GM08714 (cell line): ENCODE measurements around the gene SPINK13.
"Not testable (repeated sequence)": the region's sequence is repeated elsewhere in the genome, so short reads cannot be mapped to it uniquely, and the experiment has no call there.

Experiments
- H3K4me3 ChIP-seq: fragments of 200-500 bp; sonication (Bioruptor generic); 2 replicates; pipeline ENCODE4 v1.5.1; 2014; ENCODE audit warnings: mild to moderate bottlenecking, low read length, inconsistent platforms
- ZNF274 ChIP-seq: IDR thresholded peaks from 2 replicates; pipeline ENCODE4 v1.6.1; 2012; ENCODE audit warnings: mild to moderate bottlenecking, low read depth, low read length

The SPINK13 gene

DNA sequence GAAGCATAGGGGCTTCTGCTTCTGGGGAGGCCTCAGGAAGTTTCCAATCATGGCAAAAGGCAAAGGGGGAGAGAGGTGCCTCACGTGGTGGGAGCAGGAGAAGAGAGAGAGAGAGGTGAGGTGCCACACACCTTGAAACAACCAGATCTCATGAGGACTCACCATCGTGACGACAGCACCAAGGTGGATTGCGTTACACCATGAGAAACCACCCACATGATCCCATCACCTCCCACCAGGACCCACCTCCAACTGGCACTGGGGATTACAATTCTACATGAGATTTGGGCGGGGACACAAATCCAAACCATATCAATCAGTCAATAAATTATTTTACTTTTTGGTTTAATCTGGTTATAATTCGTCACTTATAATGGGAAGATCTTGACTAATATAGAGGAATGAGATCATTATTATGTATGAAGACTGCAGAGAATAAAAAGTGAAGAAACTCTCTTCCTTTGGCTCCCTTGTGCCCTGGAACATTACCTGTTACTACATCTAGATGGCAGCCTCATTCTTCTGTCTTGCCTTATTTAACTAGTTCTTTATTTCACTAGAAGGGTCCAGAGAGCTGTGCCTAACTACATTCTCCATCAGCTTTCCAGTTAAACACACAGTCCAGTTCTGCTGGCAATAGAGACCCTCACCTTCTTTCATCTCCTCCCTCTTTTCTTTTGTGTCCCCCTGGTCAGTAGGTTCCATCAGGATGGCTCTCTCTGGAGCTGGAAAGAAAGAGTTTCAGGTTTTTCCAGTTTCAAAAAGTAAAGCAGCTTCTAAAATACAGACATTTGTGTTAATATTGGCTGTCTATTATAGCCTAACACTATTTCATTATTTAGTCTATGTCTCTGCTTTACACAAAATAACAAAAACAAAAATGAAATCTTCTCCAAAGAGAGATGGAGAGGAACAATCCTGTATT, 21.9 kb downstream of the SPINK13 start:
- no peak for TF ChIP-seq ZNF274
- no peak overlapping the region for H3K4me3 ChIP-seq

DNA sequence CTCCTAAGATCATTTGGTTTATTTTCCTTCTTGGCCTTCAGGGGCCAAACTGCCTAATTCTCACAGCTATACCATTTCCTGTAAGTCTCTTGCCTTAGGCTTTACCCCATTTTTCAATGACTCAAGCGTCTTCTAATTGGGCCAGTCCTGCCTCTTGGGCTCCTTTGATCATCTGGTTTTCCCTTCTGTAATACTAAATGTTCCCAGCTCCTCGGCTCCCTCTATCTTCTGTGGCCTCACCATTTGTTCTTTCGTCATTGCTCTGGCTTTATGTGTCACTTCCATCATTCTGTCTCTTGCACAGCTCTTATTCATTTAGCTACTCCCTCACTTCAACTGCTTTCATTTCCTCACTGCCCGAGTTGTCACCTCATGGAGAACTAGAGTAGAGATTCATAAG, 29.1 kb downstream of the SPINK13 start:
- TF ChIP-seq ZNF274, result no peak
- H3K4me3 ChIP-seq, result no peak overlapping the region

DNA sequence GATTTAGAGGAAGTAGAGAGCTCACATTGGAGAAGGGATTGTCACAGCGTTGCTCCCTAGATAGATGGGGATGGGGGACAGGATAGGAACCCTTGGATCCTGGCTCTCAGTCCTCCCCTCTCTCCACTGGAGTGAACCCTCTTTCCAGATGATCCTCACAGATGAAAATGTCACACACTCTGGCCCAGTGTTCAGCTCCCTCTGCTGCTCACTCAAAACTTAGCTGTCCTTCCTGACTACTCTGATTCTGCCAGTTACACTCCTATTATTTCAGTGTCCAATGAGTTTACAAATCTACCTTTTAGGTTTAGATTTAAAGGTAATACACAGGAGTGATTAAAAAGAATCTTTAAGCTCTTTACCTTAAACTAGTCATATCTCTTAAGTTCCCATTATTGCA, 37.9 kb downstream of the SPINK13 start:
- no peak for TF ChIP-seq ZNF274
- no peak overlapping the region for H3K4me3 ChIP-seq

DNA sequence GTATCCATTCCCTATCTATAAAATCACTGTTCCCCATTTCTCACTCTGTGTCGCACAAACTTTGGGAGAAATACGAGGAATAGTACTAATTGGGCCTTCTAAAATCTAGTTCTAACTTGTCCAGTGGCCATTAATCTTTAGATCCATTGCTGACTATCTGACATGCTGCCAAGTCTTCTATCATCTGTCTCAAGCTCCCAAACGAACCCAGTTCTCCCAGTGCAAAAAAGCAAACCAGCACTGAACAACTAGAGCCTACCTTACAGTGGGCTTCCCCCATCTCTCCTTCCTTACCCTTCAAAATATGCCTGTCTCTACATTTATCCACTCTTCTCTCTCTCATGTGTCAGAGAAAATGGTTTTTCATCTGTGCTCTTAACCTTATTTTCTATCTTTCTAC, 40.4 kb downstream of the SPINK13 start:
- no peak overlapping the region for H3K4me3 ChIP-seq
- no peak for TF ChIP-seq ZNF274

DNA sequence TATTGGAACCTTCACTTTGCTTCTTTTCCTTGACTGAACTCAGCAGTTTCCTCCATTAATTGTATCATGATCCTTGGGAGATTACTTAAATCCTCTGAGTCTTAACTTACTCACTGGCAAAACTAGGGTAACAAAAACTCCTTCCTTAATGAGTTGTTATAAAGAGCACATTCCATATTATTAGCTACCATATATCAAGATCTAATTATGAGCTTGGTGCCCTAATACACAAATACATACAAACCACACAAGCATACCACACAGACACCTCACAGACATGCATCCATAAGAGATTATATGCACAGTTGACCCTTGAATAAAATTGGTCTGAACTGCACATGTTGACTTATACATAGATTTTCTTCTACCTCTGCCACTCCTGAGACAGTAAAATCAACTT, 41.2 kb downstream of the SPINK13 start:
- TF ChIP-seq ZNF274, result no peak
- H3K4me3 ChIP-seq, result no peak overlapping the region

DNA sequence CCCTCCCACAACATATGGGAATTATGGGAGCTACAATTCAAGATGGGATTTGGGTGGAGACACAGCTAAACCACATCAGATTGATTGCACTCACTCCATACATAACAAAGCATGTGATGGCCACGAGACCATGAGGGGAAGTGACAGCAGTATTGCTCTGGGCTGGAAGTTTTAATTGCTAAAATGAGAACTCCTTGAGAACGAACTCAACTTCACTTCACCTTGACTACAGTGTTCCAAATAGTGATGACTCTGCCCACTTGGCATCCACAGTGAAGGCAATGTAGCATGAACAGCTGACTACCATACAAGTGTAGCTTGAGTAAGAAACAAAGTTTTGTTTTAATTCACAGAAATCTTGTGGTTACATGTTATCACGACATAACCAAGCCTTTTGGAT, 42.9 kb downstream of the SPINK13 start:
- TF ChIP-seq ZNF274, result no peak
- no peak overlapping the region for H3K4me3 ChIP-seq

DNA sequence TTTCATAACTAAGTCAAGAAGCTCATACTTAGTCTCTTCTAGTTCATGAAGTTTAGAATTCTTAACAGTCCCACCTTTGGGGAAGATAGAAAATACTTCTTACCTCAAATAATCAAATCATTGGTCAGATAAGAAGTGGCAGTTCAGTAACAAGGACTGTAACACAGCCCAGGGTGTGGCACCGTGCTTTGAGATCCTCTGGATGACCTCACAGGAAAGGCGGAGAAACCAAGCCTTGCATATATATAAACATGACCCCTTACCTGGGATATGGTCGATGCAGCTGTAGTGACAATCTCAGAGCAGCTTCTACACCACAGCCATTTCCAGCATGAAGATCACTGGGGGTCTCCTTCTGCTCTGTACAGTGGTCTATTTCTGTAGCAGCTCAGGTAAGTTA, 43.6 kb downstream of the SPINK13 start, which contains the start of gene SPINK7:
Gene SPINK7 (plus strand): TSS at position 271 of the 400 bp plus-strand sequence. CDS start 61 bp downstream, at position 332.
- TF ChIP-seq ZNF274, result no peak
- H3K4me3 ChIP-seq, result no peak within 1 kb of the TSS

DNA sequence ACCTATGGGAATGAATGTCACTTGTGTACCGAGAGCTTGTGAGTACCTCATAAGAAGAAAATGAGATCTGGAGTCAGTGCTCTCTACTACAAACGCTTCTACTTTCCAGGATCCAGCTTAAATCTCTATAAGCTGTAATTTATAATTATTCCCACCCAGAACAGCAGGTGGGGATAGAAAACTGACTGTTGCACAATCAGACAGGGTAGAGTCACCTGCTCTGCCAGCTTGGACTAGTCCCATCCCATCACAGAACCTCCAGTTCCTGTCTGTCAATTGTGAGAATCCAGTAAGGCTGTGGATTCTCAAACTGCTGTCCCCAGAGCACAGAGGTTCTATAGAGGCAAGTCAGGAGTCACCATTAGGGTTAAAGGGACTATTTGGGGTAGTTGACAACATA, 45.6 kb downstream of the SPINK13 start:
- TF ChIP-seq ZNF274, result no peak
- H3K4me3 ChIP-seq, result no peak overlapping the region

DNA sequence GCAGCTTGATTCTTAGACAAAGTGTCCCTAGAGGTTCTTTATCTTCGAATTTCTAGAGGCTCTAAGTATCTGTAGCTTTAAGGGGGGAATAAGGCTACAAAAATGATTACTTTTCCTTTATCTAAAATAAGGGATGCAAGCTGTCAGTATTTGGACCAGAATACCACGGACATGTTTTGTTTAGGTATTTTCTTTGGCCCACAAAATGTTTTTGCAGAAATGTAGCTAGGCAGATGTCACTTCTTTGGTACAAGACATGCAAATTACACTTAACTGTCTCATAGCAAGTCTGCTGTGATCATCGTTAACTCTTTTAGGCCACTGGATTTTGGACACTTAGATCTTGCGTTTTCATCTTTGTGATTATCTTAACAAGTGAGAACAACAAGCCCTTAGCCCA, 46.1 kb downstream of the SPINK13 start:
- no peak overlapping the region for H3K4me3 ChIP-seq
- no peak for TF ChIP-seq ZNF274

DNA sequence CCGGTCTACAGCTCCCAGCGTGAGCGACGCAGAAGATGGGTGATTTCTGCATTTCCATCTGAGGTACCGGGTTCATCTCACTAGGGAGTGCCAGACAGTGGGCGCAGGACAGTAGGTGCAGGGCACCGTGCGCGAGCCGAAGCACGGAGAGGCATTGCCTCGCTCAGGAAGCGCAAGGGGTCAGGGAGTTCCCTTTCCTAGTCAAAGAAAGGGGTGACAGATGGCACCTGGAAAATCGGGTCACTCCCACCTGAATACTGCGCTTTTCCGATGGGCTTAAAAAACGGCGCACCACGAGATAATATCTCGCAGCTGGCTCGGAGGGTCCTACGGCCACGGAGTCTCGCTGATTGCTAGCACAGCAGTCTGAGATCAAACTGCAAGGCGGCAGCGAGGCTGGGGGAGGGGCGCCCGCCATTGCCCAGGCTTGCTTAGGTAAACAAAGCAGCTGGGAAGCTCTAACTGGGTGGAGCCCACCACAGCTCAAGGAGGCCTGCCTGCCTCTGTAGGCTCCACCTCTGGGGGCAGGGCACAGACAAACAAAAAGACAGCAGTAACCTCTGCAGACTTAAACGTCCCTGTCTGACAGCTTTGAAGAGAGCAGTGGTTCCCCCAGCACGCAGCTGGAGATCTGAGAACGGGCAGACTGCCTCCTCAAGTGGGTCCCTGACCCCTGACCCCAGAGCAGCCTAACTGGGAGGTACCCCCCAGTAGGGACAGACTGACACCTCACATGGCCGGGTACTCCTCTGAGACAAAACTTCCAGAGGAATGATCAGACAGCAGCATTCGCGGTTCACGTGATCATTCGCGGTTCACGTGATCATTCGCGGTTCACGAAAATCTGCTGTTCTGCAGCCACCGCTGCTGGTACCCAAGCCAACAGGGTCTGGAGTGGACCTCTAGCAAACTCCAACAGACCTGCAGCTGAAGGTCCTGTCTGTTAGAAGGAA, 51.7 kb downstream of the SPINK13 start:
- not testable (repeated sequence) for H3K4me3 ChIP-seq

DNA sequence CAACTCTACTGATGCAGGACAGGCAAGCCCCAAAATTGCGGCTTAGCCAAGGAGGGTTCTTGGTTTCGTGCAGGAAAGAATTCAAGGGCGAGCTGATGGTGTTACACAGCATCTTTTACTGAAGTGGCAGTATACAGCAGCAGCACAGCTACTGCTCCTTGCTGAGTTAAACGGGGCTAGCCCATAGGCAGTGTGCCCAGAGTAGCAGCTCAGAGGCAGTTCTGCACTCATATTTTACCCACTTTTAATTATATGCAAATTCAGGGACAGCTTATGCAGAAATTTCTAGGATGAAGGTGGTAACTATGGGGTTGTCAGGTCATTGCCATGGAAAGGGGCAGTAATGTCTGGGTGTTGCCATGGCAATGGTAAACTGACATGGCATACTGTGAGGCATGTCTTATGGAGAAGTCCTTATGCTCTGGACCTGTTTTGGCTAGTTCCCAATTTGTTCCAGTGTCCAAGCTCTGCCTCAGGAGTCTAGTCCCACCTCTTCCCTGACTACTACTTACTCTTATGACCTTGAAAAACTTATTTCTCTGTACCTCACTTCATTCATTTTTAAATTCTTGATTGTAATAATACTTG, 64.8 kb downstream of the SPINK13 start:
- no peak overlapping the region for H3K4me3 ChIP-seq

DNA sequence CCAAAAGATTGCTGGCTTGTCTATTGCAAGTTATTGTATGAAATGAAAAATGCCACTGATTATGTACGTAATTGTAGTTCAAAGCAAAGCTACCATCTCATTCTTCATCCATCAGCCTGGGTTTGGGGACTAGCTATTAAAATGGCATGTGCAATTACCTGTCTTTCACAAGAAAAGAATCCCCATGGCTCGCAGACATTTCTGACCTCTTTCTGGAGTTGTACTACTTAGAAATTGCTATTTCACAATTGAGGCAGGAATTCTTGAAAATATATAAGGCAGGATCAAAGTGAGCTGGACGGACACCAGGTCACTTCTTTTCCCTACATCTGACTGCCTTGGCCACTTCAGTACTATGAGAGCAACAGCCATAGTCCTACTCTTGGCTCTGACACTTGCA, 66.7 kb downstream of the SPINK13 start, which contains the start of gene SPINK9:
Gene SPINK9 (plus strand): TSS at position 301 of the 400 bp plus-strand sequence. CDS start 55 bp downstream, at position 356.
- TF ChIP-seq ZNF274, result no peak
- no peak within 1 kb of the TSS for H3K4me3 ChIP-seq

More for the DNA sequence above, 64.8 kb downstream of the SPINK13 start:
- no peak for TF ChIP-seq ZNF274
